ENCODE results near the gene EYA4. TPM values are rescaled to one million over a fixed set of nuclear protein-coding genes. Genes with fewer than 3 reads are reported as not detected.

The EYA4 gene
- total RNA-seq, 1 experiment from 2014 or later, result not detected

GRCh38 chr6:133399426-133399825, 158.3 kb downstream of the EYA4 start:
- POLR2A ChIA-PET, result no interaction called here
- in situ Hi-C loops (cut with HindIII; ENCODE audit: low pct_unique_long_range_greater_than_20kb, low sequenced_read_pairs) (no loop called here), intact Hi-C loops (cut with micrococcal nuclease; ENCODE audit: unreplicated experiment) (no loop called here)
- Histone ChIP-seq H3K4me1 (ENCODE audit: control insufficient read depth, insufficient read depth, low read length) (no peaks in the 10 kb centered on the region), H3K27me3 (ENCODE audit: control insufficient read depth, insufficient read depth, low read length) (no peaks in the 10 kb centered on the region), H3K36me3 (ENCODE audit: control insufficient read depth, insufficient read depth, low read length) (no peaks in the 10 kb centered on the region), H3K9me3 (ENCODE audit: control insufficient read depth, insufficient read depth, low read depth, low read length) (no peaks in the 10 kb centered on the region), H3K4me3 (ENCODE audit: low read depth in 2 of 2, low read length in 2 of 2) (no peak overlapping the region), H3K27ac (ENCODE audit: low read length) (no peak overlapping the region)
- CTCF ChIA-PET, result no interaction called here
- DNase-seq (ENCODE audit: low read depth, low spot score), result no peak
- BruUV-seq (replicated peaks), result no TSS peak
- ATAC-seq, result no peak
- TF ChIP-seq TCF7L2 (IDR thresholded peaks at IDR 0.05; ENCODE audit: low read depth, low read length), result no peak
- TF ChIP-seq REST (IDR thresholded peaks at IDR 0.05; ENCODE audit: insufficient read depth in 1 of 2, low read depth in 2 of 2, low read length in 1 of 2), result no peak
- no peak for TF ChIP-seq SIN3A (IDR thresholded peaks at IDR 0.05; ENCODE audit: borderline replicate concordance, insufficient read depth, low read depth, low read length)
- TF ChIP-seq POLR2AphosphoS5 (IDR thresholded peaks at IDR 0.05; ENCODE audit: low read depth, low read length), result no peak
- no peak for TF ChIP-seq CTCF (IDR thresholded peaks at IDR 0.05)

- H3K9me3 ChIP-seq (ENCODE audit: control insufficient read depth, insufficient read depth, low read depth, low read length), result no peaks in the 10 kb centered on the region
- ChIA-PET CTCF (no interaction called here), POLR2A (no interaction called here)
- H3K4me3 ChIP-seq (ENCODE audit: low read depth in 2 of 2, low read length in 2 of 2), result no peak overlapping the region
- TF ChIP-seq POLR2AphosphoS5 (IDR thresholded peaks at IDR 0.05; ENCODE audit: low read depth, low read length), result no peak
- no peak for TF ChIP-seq TCF7L2 (IDR thresholded peaks at IDR 0.05; ENCODE audit: low read depth, low read length)
- TF ChIP-seq CTCF (IDR thresholded peaks at IDR 0.05), result no peak
- no peak for TF ChIP-seq REST (IDR thresholded peaks at IDR 0.05; ENCODE audit: insufficient read depth in 1 of 2, low read depth in 2 of 2, low read length in 1 of 2)
- no peak for TF ChIP-seq SIN3A (IDR thresholded peaks at IDR 0.05; ENCODE audit: borderline replicate concordance, insufficient read depth, low read depth, low read length)
- H3K27ac ChIP-seq (ENCODE audit: low read length), result no peak overlapping the region
- no peaks in the 10 kb centered on the region for H3K4me1 ChIP-seq (ENCODE audit: control insufficient read depth, insufficient read depth, low read length)
- ATAC-seq (no peak), DNase-seq (ENCODE audit: low read depth, low spot score) (no peak)
- in situ Hi-C loops (cut with HindIII; ENCODE audit: low pct_unique_long_range_greater_than_20kb, low sequenced_read_pairs), result no loop called here
- intact Hi-C loops (cut with micrococcal nuclease; ENCODE audit: unreplicated experiment), result no loop called here
- H3K27me3 ChIP-seq (ENCODE audit: control insufficient read depth, insufficient read depth, low read length), result no peaks in the 10 kb centered on the region
- BruUV-seq (replicated peaks), result no TSS peak
- H3K36me3 ChIP-seq (ENCODE audit: control insufficient read depth, insufficient read depth, low read length), result no peaks in the 10 kb centered on the region
Observed at GRCh38 chr6:133404151-133404550, 163.0 kb downstream of the EYA4 start.

Data from Panc1 (cell line).